GM12874 (cell line): ENCODE measurements around the gene LRSAM1.

Experiments used
- CTCF ChIP-seq: IDR thresholded peaks from 2 replicates; pipeline ENCODE4 v1.5.1; 2011; ENCODE audit warnings: low read depth, mild to moderate bottlenecking, control low read depth, low read length, moderate library complexity; ENCODE audit not compliant: insufficient read depth

LRSAM1 gene

GRCh38 chr9:127550751-127551150, 99.4 kb downstream of the LRSAM1 start:
- no peak for TF ChIP-seq CTCF
